ENCODE data around the gene PAX5. TPM values are rescaled to one million over a fixed set of nuclear protein-coding genes. Genes with fewer than 3 reads are reported as not detected.

The PAX5 gene
- polyA plus RNA-seq, 2 of the 4 experiments (the other 2 are of a cell fraction): not detected

DNA sequence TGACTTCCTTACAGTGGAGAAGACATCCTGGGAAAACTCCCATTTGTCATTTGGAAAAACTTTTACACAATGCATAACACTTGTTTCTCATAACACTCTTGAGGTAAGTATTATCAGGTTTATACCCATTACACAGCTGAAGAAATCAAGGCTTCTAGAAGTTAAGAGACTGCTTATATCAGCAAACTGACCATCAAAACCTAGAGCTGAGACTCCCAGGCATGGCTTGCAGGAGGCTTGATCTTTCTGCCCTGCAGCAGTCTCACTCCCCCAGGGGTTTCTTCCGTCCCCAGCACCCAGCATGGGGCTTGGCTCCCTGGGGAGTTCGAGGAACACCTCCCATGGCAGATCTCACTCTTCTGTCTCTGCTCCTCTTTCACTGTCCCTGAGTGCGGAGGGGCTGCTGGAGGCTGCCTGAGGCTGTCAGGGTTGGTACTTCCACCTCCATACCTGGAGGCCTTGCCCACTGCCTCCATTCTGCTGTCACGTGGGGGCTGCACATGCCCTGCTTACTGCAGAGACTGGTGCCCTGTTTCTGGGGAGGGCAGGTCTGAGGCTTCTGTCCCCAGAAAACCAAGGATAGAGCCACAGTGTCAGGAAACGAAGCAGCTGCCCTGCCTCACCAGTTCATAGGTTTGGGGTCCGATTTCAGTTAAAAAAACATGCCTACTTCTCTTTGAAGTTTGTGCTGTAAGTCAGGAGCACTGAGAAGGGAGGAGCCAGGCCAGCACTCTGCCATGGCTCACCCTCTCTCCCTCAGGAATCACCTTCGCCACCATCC, 202.5 kb downstream of the PAX5 start:
- H3K4me1 ChIP-seq: no peaks in the 10 kb centered on the region
- TF ChIP-seq ZNF302 (CRISPR knock-in tag; IDR thresholded peaks at IDR 0.05) (no peak), FOSB (CRISPR knock-in tag; IDR thresholded peaks at IDR 0.05) (no peak)
- TF ChIP-seq, protein P1, sequence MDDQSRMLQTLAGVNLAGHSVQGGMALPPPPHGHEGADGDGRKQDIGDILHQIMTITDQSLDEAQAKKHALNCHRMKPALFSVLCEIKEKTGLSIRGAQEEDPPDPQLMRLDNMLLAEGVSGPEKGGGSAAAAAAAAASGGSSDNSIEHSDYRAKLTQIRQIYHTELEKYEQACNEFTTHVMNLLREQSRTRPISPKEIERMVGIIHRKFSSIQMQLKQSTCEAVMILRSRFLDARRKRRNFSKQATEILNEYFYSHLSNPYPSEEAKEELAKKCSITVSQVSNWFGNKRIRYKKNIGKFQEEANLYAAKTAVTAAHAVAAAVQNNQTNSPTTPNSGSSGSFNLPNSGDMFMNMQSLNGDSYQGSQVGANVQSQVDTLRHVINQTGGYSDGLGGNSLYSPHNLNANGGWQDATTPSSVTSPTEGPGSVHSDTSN (IDR thresholded peaks at IDR 0.05): no peak
- ATAC-seq: no peak
- no peak for FAIRE-seq
- CTCF ChIA-PET: interaction anchor here (1.2 to 2.4 kb wide), 3 partner anchors 24 to 42 kb away, joined by 3 to 7 read pairs (median 3); no protein-coding TSS in a partner anchor
- POLR2A ChIA-PET: no interaction called here
- H3K27ac ChIP-seq: no peak overlapping the region
- 42% methylated on average over 7 of the region's 7 CpGs for WGBS (ENCODE audit: missing lambda C conversion rate)
- no peak overlapping the region for H3K4me3 ChIP-seq
- no peak for DNase-seq (ENCODE audit: low read depth in 1 of 2, low spot score in 1 of 2)
- no peaks in the 10 kb centered on the region for H3K9me3 ChIP-seq
- H3K4me2 ChIP-seq: no peak overlapping the region

DNA sequence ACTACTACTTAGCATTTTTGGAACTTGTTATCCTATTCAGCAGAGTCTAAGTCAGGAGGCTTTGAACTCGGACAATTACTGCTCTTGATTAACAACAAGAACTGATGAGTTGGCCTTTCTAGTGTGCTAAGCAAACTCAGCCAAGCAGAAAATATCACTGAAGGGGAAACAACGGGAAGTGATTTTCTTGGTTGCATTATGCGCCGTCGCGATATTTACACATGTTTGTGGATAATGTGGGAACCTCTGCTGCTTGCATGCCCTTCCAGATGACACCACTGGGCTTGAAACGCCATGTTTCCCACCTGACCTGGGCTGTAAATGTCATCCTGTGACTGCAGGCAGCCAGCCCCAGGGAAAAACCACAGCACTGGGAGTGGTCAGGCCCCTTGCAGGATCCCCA, 205.5 kb downstream of the PAX5 start:
- ATAC-seq (no peak), FAIRE-seq (no peak), DNase-seq (ENCODE audit: low read depth in 1 of 2, low spot score in 1 of 2) (no peak)
- ChIA-PET POLR2A (no interaction called here), CTCF (no interaction called here)
- H3K9me3 ChIP-seq: no peaks in the 10 kb centered on the region
- no peak overlapping the region for H3K27ac ChIP-seq
- H3K4me3 ChIP-seq: no peak overlapping the region
- no peaks in the 10 kb centered on the region for H3K4me1 ChIP-seq
- no peak overlapping the region for H3K4me2 ChIP-seq
- WGBS (ENCODE audit: missing lambda C conversion rate): 78% methylated on average over 7 of the region's 7 CpGs
- TF ChIP-seq HDAC2 (IDR thresholded peaks at IDR 0.05): no peak
- no peak for TF ChIP-seq CBX8 (IDR thresholded peaks at IDR 0.05)
- TF ChIP-seq NFE2L2 (conservative IDR thresholded peaks at IDR 0.05; ENCODE audit: low read length): no peak
- TF ChIP-seq ZNF302 (CRISPR knock-in tag; IDR thresholded peaks at IDR 0.05): no peak
- TF ChIP-seq, protein P2, sequence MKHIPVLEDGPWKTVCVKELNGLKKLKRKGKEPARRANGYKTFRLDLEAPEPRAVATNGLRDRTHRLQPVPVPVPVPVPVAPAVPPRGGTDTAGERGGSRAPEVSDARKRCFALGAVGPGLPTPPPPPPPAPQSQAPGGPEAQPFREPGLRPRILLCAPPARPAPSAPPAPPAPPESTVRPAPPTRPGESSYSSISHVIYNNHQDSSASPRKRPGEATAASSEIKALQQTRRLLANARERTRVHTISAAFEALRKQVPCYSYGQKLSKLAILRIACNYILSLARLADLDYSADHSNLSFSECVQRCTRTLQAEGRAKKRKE (CRISPR knock-in tag; IDR thresholded peaks at IDR 0.05; ENCODE audit: low read depth): no peak
- TF ChIP-seq MAFK (IDR thresholded peaks at IDR 0.05; ENCODE audit: partially characterized antibody): peak; percentile 12
- no peak for TF ChIP-seq CHD4 (IDR thresholded peaks at IDR 0.05; ENCODE audit: borderline replicate concordance)
- no peak for TF ChIP-seq TP53 (CRISPR knock-in tag; IDR thresholded peaks at IDR 0.05)

DNA sequence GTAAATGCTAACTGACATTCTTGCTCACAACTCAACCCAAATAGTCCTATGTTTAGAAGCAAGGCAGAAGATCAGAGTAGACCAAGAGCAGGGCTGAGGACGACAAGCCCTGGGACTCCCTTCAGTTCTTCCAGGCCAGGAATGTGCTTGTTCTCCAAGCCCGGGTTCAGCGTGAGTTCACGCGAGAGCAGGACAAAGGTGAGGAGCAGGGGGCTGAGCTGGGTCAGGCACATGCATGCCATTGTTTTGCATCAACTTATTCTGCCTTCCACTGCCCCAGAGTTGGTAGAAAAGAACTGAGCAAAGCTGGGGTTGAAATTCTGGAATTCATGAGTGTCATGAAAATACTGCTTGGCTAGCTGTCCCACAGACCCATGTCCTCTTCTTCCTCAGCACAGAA, 206.5 kb downstream of the PAX5 start:
- Histone ChIP-seq H3K4me2 (no peak overlapping the region), H3K27ac (no peak overlapping the region), H3K4me3 (no peak overlapping the region), H3K4me1 (no peaks in the 10 kb centered on the region), H3K9me3 (no peaks in the 10 kb centered on the region)
- 77% methylated on average over 5 of the region's 5 CpGs for WGBS (ENCODE audit: missing lambda C conversion rate)
- FAIRE-seq: no peak
- DNase-seq (ENCODE audit: low read depth in 1 of 2, low spot score in 1 of 2): no peak
- ChIA-PET CTCF (interaction anchor here (0.7 to 1.5 kb wide), 2 partner anchors 14 to 24 kb away, joined by 3 read pairs; no protein-coding TSS in a partner anchor), POLR2A (no interaction called here)
- no peak for ATAC-seq
- TF ChIP-seq ESRRA (IDR thresholded peaks at IDR 0.05; ENCODE audit: borderline replicate concordance, low read length): no peak
- no peak for TF ChIP-seq FOXS1 (CRISPR knock-in tag; IDR thresholded peaks at IDR 0.05)
- TF ChIP-seq, protein P3, sequence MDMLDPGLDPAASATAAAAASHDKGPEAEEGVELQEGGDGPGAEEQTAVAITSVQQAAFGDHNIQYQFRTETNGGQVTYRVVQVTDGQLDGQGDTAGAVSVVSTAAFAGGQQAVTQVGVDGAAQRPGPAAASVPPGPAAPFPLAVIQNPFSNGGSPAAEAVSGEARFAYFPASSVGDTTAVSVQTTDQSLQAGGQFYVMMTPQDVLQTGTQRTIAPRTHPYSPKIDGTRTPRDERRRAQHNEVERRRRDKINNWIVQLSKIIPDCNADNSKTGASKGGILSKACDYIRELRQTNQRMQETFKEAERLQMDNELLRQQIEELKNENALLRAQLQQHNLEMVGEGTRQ (IDR thresholded peaks at IDR 0.05): no peak
- TF ChIP-seq TP53 (CRISPR knock-in tag; IDR thresholded peaks at IDR 0.05): no peak
- TF ChIP-seq, protein P4, sequence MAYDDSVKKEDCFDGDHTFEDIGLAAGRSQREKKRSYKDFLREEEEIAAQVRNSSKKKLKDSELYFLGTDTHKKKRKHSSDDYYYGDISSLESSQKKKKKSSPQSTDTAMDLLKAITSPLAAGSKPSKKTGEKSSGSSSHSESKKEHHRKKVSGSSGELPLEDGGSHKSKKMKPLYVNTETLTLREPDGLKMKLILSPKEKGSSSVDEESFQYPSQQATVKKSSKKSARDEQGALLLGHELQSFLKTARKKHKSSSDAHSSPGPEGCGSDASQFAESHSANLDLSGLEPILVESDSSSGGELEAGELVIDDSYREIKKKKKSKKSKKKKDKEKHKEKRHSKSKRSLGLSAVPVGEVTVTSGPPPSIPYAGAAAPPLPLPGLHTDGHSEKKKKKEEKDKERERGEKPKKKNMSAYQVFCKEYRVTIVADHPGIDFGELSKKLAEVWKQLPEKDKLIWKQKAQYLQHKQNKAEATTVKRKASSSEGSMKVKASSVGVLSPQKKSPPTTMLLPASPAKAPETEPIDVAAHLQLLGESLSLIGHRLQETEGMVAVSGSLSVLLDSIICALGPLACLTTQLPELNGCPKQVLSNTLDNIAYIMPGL (CRISPR knock-in tag; IDR thresholded peaks at IDR 0.05; ENCODE audit: borderline replicate concordance): no peak
- TF ChIP-seq KDM5A (IDR thresholded peaks at IDR 0.05): no peak
- TF ChIP-seq, protein P5, sequence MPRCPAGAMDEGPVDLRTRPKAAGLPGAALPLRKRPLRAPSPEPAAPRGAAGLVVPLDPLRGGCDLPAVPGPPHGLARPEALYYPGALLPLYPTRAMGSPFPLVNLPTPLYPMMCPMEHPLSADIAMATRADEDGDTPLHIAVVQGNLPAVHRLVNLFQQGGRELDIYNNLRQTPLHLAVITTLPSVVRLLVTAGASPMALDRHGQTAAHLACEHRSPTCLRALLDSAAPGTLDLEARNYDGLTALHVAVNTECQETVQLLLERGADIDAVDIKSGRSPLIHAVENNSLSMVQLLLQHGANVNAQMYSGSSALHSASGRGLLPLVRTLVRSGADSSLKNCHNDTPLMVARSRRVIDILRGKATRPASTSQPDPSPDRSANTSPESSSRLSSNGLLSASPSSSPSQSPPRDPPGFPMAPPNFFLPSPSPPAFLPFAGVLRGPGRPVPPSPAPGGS (IDR thresholded peaks at IDR 0.05): no peak
- no peak for TF ChIP-seq CHD4 (IDR thresholded peaks at IDR 0.05; ENCODE audit: borderline replicate concordance)
- no peak for TF ChIP-seq SREBF2 (IDR thresholded peaks at IDR 0.05)
- no peak for TF ChIP-seq MAZ (IDR thresholded peaks at IDR 0.05; ENCODE audit: borderline replicate concordance, low read depth, low read length)
- no peak for TF ChIP-seq HOXA7 (CRISPR knock-in tag; IDR thresholded peaks at IDR 0.05)
- TF ChIP-seq RNF2 (IDR thresholded peaks at IDR 0.05; ENCODE audit: borderline replicate concordance, low read depth): no peak
- TF ChIP-seq HOXB13 (CRISPR knock-in tag; IDR thresholded peaks at IDR 0.05; ENCODE audit: low read depth): no peak
- TF ChIP-seq EP300 (IDR thresholded peaks at IDR 0.05): no peak

Data from A549 (cell line).